ENCODE results near the gene GPATCH2L.

DNA sequence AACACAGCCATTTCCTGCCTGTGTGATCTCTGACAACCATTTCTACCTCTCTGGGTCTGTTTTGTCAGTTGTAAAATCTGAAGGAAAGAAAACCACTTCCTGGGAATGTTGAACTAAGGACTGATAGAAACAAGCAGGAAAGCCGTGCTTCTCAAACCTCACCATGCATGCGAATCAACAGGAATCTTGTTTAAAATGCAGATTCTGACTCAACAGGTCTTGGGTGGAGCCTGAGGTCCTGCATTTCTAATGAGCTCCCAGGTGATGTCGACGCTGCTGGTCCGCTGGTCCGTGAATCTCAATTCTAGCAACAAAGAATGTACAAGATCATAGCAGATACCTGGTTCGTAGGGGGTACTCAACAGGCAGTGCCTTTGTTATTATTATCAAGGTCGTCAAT lies 38.0 kb upstream of the GPATCH2L start:
- TF ChIP-seq, protein P1, sequence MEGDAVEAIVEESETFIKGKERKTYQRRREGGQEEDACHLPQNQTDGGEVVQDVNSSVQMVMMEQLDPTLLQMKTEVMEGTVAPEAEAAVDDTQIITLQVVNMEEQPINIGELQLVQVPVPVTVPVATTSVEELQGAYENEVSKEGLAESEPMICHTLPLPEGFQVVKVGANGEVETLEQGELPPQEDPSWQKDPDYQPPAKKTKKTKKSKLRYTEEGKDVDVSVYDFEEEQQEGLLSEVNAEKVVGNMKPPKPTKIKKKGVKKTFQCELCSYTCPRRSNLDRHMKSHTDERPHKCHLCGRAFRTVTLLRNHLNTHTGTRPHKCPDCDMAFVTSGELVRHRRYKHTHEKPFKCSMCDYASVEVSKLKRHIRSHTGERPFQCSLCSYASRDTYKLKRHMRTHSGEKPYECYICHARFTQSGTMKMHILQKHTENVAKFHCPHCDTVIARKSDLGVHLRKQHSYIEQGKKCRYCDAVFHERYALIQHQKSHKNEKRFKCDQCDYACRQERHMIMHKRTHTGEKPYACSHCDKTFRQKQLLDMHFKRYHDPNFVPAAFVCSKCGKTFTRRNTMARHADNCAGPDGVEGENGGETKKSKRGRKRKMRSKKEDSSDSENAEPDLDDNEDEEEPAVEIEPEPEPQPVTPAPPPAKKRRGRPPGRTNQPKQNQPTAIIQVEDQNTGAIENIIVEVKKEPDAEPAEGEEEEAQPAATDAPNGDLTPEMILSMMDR (IDR thresholded peaks at IDR 0.05; ENCODE audit: low read length): no peak
- no peak for TF ChIP-seq EZH2 (IDR thresholded peaks at IDR 0.05; ENCODE audit: borderline replicate concordance, low read length)

Data from OCI-LY1 (cell line).